H1 (cell line): Measurements from ENCODE around the gene HLA-DRB1. TPM values are rescaled to one million over a fixed set of nuclear protein-coding genes. Genes with fewer than 3 reads are reported as not detected.

ENCODE experiments used
- CTCF ChIA-PET: fragments of 300-600 bp; sonication (Branson Sonifier 250); formaldehyde crosslinking; loops from one replicate; lab custom pipeline; 2021; ENCODE audit not compliant: partially characterized antibody; lab: Charles Lee
- POLR2A ChIA-PET: fragments of 300-600 bp; sonication (Branson Sonifier 250); formaldehyde crosslinking; loops from one replicate; lab custom pipeline; 2021; ENCODE audit warnings: inconsistent platforms; ENCODE audit not compliant: partially characterized antibody; lab: Charles Lee
- DNase-seq, 2 experiments: peaks; one replicate each; pipeline versions ENCODE4 v3.0.0 to v3.0.0-alpha.2; 2010 to 2022; ENCODE audit warnings: low spot score in 2 of 2, low read depth in 1 of 2, mixed read lengths in 1 of 2
- FAIRE-seq: peaks from 2 replicates; lab custom pipeline; 2011; peaks lifted over from hg19 to GRCh38; lab: Jason Lieb, UNC
- H2AFZ ChIP-seq: 2 replicates; pipeline ENCODE4 v1.8.1; 2012; ENCODE audit warnings: low read length, inconsistent platforms
- H2AK5ac ChIP-seq: 2 replicates; pipeline ENCODE4 v1.6.1; 2013; ENCODE audit warnings: low read depth, low read length
- H2BK120ac ChIP-seq: replicated peaks from 2 replicates; pipeline ENCODE3; 2013; ENCODE audit warnings: low read depth, low read length, inconsistent platforms
- H2BK12ac ChIP-seq: 2 replicates; pipeline ENCODE4 v1.6.1; 2013; ENCODE audit warnings: low read depth, low read length
- H2BK15ac ChIP-seq: 2 replicates; pipeline ENCODE4 v1.6.1; 2013; ENCODE audit warnings: low read length
- H2BK20ac ChIP-seq: 2 replicates; pipeline ENCODE4 v1.6.1; 2013; ENCODE audit warnings: low read length
- H2BK5ac ChIP-seq: 2 replicates; pipeline ENCODE4 v1.6.1; 2013; ENCODE audit warnings: low read depth, low read length
- H3K14ac ChIP-seq: 2 replicates; pipeline ENCODE4 v1.6.1; 2013; ENCODE audit warnings: inconsistent platforms; ENCODE audit not compliant: insufficient read length
- H3K18ac ChIP-seq: 2 replicates; pipeline ENCODE4 v1.6.1; 2013; ENCODE audit warnings: low read length; ENCODE audit errors: extremely low read depth
- H3K23ac ChIP-seq: 2 replicates; pipeline ENCODE4 v1.6.1; 2013; ENCODE audit warnings: inconsistent platforms; ENCODE audit not compliant: insufficient read length
- H3K23me2 ChIP-seq: 2 replicates; pipeline ENCODE4 v1.6.1; 2013; ENCODE audit warnings: low read depth, low read length
- H3K27ac ChIP-seq: 2 replicates; pipeline ENCODE4 v1.6.1; 2011; ENCODE audit warnings: low read depth, low read length, inconsistent platforms
- H3K27me3 ChIP-seq, 4 experiments: replicated peaks in 1 of 4; 1 replicate in 1 of 4; 2 replicates in 3 of 4; pipeline versions ENCODE4 v1.6.1 to v1.8.1; 2011 to 2013; ENCODE audit warnings: low read length in 3 of 4, mild to moderate bottlenecking in 3 of 4, inconsistent platforms in 2 of 4, mixed read lengths in 2 of 4, moderate library complexity in 1 of 4; ENCODE audit not compliant: control insufficient read depth in 3 of 4, insufficient read depth in 3 of 4; ENCODE audit errors: extremely low read depth in 1 of 4
- H3K36me3 ChIP-seq, 4 experiments: 2 replicates each; pipeline versions ENCODE4 v1.6.1 to v1.8.1; 2011 to 2013; ENCODE audit warnings: mild to moderate bottlenecking in 4 of 4, low read length in 3 of 4, moderate library complexity in 2 of 4, control low read depth in 1 of 4, inconsistent platforms in 1 of 4; ENCODE audit not compliant: insufficient read depth in 4 of 4, control insufficient read depth in 2 of 4
- H3K4ac ChIP-seq: replicated peaks from 2 replicates; pipeline ENCODE3; 2013; ENCODE audit warnings: low read length, low read depth, mixed read lengths, inconsistent platforms; ENCODE audit not compliant: insufficient read length
- H3K4me1 ChIP-seq, 4 experiments: replicated peaks in 1 of 4; 1 replicate in 1 of 4; 2 replicates in 3 of 4; pipeline versions ENCODE4 v1.6.1 to v1.8.1; 2011 to 2013; ENCODE audit warnings: low read length in 3 of 4, inconsistent platforms in 2 of 4, mixed read lengths in 1 of 4; ENCODE audit not compliant: insufficient read depth in 4 of 4, control insufficient read depth in 3 of 4
- H3K4me2 ChIP-seq, 2 experiments: 2 replicates each; pipeline versions ENCODE4 v1.6.1 to v1.8.1; 2011 to 2013; ENCODE audit warnings: low read depth in 2 of 2, low read length in 2 of 2, control low read depth in 1 of 2, inconsistent platforms in 1 of 2, mild to moderate bottlenecking in 1 of 2; ENCODE audit not compliant: insufficient read depth in 1 of 2
- H3K4me3 ChIP-seq, 4 experiments: fragments of 200-600, 300-600 bp in 1 of 4; sonication (generic), shearing (Covaris generic), sonication (Bioruptor Twin) in 1 of 4; 2 replicates each; pipeline versions ENCODE4 v1.5.1 to v1.8.1; 2011 to 2016; ENCODE audit warnings: low read length in 4 of 4, low read depth in 3 of 4, control low read depth in 2 of 4, inconsistent platforms in 2 of 4, mild to moderate bottlenecking in 2 of 4, mixed read lengths in 1 of 4, moderate library complexity in 1 of 4; ENCODE audit not compliant: insufficient read depth in 2 of 4; ENCODE audit errors: extremely low read depth in 1 of 4
- H3K56ac ChIP-seq: replicated peaks from 2 replicates; pipeline ENCODE3; 2013; ENCODE audit warnings: low read depth, mild to moderate bottlenecking, mixed read lengths, low read length, inconsistent platforms; ENCODE audit not compliant: insufficient read length
- H3K79me1 ChIP-seq: 2 replicates; pipeline ENCODE4 v1.6.1; 2013; ENCODE audit warnings: low read depth, low read length, control low read depth
- H3K79me2 ChIP-seq, 2 experiments: 2 replicates each; pipeline versions ENCODE4 v1.6.1 to v1.8.1; 2012 to 2013; ENCODE audit warnings: low read length in 2 of 2, mild to moderate bottlenecking in 2 of 2, inconsistent platforms in 1 of 2; ENCODE audit not compliant: insufficient read depth in 2 of 2, control insufficient read depth in 1 of 2
- H3K9ac ChIP-seq, 4 experiments: replicated peaks in 1 of 4; 1 replicate in 1 of 4; 2 replicates in 3 of 4; pipeline versions ENCODE4 v1.6.1 to v1.8.1; 2011 to 2013; ENCODE audit warnings: low read depth in 3 of 4, low read length in 3 of 4, control low read depth in 2 of 4, mild to moderate bottlenecking in 2 of 4, moderate library complexity in 2 of 4, inconsistent platforms in 1 of 4; ENCODE audit errors: extremely low read depth in 1 of 4
- H3K9me3 ChIP-seq, 2 experiments: 2 replicates each; pipeline versions ENCODE4 v1.6.1 to v1.8.1; 2012 to 2013; ENCODE audit warnings: mild to moderate bottlenecking in 2 of 2, moderate library complexity in 2 of 2, control low read depth in 1 of 2, inconsistent platforms in 1 of 2, low read depth in 1 of 2, low read length in 1 of 2, mixed read lengths in 1 of 2; ENCODE audit not compliant: insufficient read depth in 2 of 2
- H4K20me1 ChIP-seq, 2 experiments: replicated peaks in 1 of 2; 2 replicates each; pipeline versions ENCODE3 to v1.8.1; 2011 to 2013; ENCODE audit warnings: inconsistent platforms in 2 of 2, low read length in 2 of 2, mild to moderate bottlenecking in 1 of 2; ENCODE audit not compliant: insufficient read depth in 2 of 2, control insufficient read depth in 1 of 2
- H4K5ac ChIP-seq: 2 replicates; pipeline ENCODE4 v1.6.1; 2013; ENCODE audit warnings: low read length, low read depth, mixed read lengths, inconsistent platforms; ENCODE audit not compliant: insufficient read length
- H4K8ac ChIP-seq: 2 replicates; pipeline ENCODE4 v1.8.0; 2013; ENCODE audit warnings: mild to moderate bottlenecking, moderate library complexity, low read length, inconsistent platforms; ENCODE audit not compliant: insufficient read depth; ENCODE audit errors: extremely low read depth
- H4K91ac ChIP-seq: replicated peaks from 2 replicates; pipeline ENCODE3; 2013; ENCODE audit warnings: low read length, mixed read lengths, inconsistent platforms; ENCODE audit not compliant: insufficient read length
- PHF8 ChIP-seq: fragments of 200-600 bp; sonication (generic); conservative IDR thresholded peaks from 2 replicates; pipeline ENCODE4 v1.7.1; 2012; ENCODE audit warnings: low read depth, mild to moderate bottlenecking, inconsistent platforms, low read length, moderate library complexity
- SRF ChIP-seq: IDR thresholded peaks from 2 replicates; pipeline ENCODE4 v1.6.1; 2011; ENCODE audit warnings: mild to moderate bottlenecking, low read depth, low read length, moderate library complexity
- TCF12 ChIP-seq: IDR thresholded peaks from 2 replicates; pipeline ENCODE4 v1.6.1; 2011; ENCODE audit warnings: low read depth, mild to moderate bottlenecking, low read length
- WGBS, 2 experiments: shearing (Covaris generic) in 1 of 2; methylation state at CpG; one replicate each; pipeline versions ENCODE4 v1.1.6 to v1.1.7; 2013 to 2015; ENCODE audit warnings: low lambda C conversion rate in 2 of 2, mixed read lengths in 2 of 2, inconsistent platforms in 1 of 2, low coverage in 1 of 2, missing lambda C conversion rate in 1 of 2; ENCODE audit not compliant: insufficient replicate concordance in 2 of 2, insufficient coverage in 1 of 2, insufficient read length in 1 of 2; ENCODE audit errors: extremely low coverage in 1 of 2, missing lambda C conversion rate in 1 of 2; 5-methylcytosine and 5-hydroxymethylcytosine counted together
- polyA plus RNA-seq, 7 experiments: library from polyadenylated mRNA; depleted of rRNA in 3 of 7; stranded (reverse) in 5 of 7; unstranded in 2 of 7; fragments of >200 nt in 5 of 7; fragments of 200-250 nt in 2 of 7; gene quantifications; 1 replicate in 5 of 7; 2 replicates in 1 of 7; 4 replicates in 1 of 7; pipeline versions ENCODE4 v1.2.1 to v1.2.3, GENCODE V29; 2011 to 2013; ENCODE audit warnings: missing spikeins in 2 of 7, mixed read lengths in 2 of 7
- total RNA-seq: library from RNA; stranded (reverse); fragmentation: NEBNext Ultra II Directional; extraction: Animal tissue kit (Norgen Biotek cat#: 25700); gene quantifications from 2 replicates; pipeline ENCODE4 v1.2.1, GENCODE V29; 2021

The HLA-DRB1 gene
- total and polyA plus RNA-seq, 2 of the 8 experiments (the other 6 are each of a cell fraction or from before 2014, with no cell fraction given) = 6.7 to 7.5 TPM

DNA sequence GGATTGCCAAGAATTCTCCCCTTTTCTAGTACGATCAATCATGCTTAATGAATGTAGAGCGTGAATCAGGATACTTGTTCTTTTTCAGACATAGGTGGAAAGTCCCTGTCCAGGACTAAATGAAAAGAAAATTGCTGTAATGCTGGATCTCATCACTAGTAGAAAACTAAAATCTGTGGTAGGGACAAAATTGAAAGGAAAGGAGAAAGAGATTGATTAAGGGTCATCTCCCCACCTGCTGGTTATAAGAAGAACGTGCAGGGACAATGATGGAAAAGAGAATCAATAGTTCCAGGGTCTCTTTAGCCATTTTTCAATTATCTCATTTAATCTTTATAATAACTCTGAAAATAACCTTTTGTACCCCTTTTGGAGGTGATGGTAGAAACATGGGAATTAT, 18.7 kb upstream of the HLA-DRB1 start (continued):
- no peak for TF ChIP-seq SRF

DNA sequence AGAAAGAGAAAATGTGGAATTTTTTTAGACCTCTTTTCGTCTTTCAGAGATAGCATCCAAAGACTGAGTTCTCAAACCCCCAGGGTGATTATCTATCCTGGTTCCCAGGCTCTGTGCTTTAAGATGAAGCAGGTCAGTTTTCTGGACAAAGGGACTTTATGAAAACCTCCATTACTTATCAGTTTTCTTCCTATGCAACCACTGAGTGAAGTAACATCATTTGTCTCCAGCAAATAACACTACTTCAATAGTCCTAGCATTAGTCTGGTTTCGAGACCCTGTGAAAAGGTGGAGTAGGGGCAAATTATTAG, 18.3 kb upstream of the HLA-DRB1 start:
- no peak overlapping the region for H3K9ac ChIP-seq
- no peaks in the 10 kb centered on the region for H3K27me3 ChIP-seq
- H2BK15ac ChIP-seq = no peak overlapping the region
- H3K18ac ChIP-seq = no peak overlapping the region
- no peak overlapping the region for H3K56ac ChIP-seq
- H4K5ac ChIP-seq = no peak overlapping the region
- H2BK20ac ChIP-seq = no peak overlapping the region
- FAIRE-seq (no peak), DNase-seq (no peak)
- ChIA-PET POLR2A (no interaction called here), CTCF (no interaction called here)
- H3K36me3 ChIP-seq = no peaks in the 10 kb centered on the region
- H3K27ac ChIP-seq = no peak overlapping the region
- no peak overlapping the region for H4K91ac ChIP-seq
- no peak overlapping the region for H3K4ac ChIP-seq
- no peak overlapping the region for H3K4me3 ChIP-seq
- no peaks in the 10 kb centered on the region for H4K20me1 ChIP-seq
- no peaks in the 10 kb centered on the region; a peak in 1 of 7 replicates for H3K4me1 ChIP-seq
- H3K4me2 ChIP-seq = no peak overlapping the region
- no peaks in the 10 kb centered on the region for H3K79me2 ChIP-seq
- no peak overlapping the region for H2BK5ac ChIP-seq
- no peaks in the 10 kb centered on the region for H3K23me2 ChIP-seq
- no peak overlapping the region for H2BK120ac ChIP-seq
- H2BK12ac ChIP-seq = no peak overlapping the region
- no peak overlapping the region for H4K8ac ChIP-seq
- H2AK5ac ChIP-seq = no peak overlapping the region
- 62% methylated on average over 2 of the region's 2 CpGs; no CpG with 5 or more reads in 1 of the 2 experiments for WGBS, 2 experiments
- H3K79me1 ChIP-seq = no peaks in the 10 kb centered on the region
- H3K9me3 ChIP-seq = no peaks in the 10 kb centered on the region
- no peak overlapping the region for H3K23ac ChIP-seq
- no peak overlapping the region for H2AFZ ChIP-seq
- TF ChIP-seq PHF8 = no peak
- no peak for TF ChIP-seq TCF12
- H3K14ac ChIP-seq = no peak overlapping the region
